HEK293 (cell line): ENCODE results near the gene CTCF.

ENCODE experiments used
- CTCF ChIA-PET: fragments of 350-600 bp; formaldehyde crosslinking; extraction: SDS; loops from one replicate; lab custom pipeline; 2021; ENCODE audit warnings: antibody characterized with exemption; lab: Yijun Ruan, JAX
- POLR2A ChIA-PET: fragments of 300-600 bp; formaldehyde crosslinking; extraction: SDS; loops from one replicate; lab custom pipeline; 2020; ENCODE audit warnings: antibody characterized with exemption, inconsistent platforms; lab: Yijun Ruan, JAX
- H3K27ac ChIP-seq: fragments of 200-500 bp; sonication (Bioruptor generic); 2 replicates; pipeline ENCODE4 v1.5.1; 2014; ENCODE audit warnings: low read depth, low read length, control low read depth, inconsistent platforms; ENCODE audit errors: extremely low read depth
- H3K36me3 ChIP-seq, 2 experiments: fragments of 200-500 bp in 1 of 2; sonication (Bioruptor generic) in 1 of 2; 1 replicate in 1 of 2; 2 replicates in 1 of 2; pipeline ENCODE4 v1.5.1; 2014 to 2017; ENCODE audit warnings: inconsistent platforms in 2 of 2, low read length in 2 of 2; ENCODE audit not compliant: control insufficient read depth in 2 of 2, insufficient read depth in 1 of 2
- H3K4me1 ChIP-seq: fragments of 200-500 bp; sonication (Bioruptor generic); 2 replicates; pipeline ENCODE4 v1.5.1; 2014; ENCODE audit warnings: mild to moderate bottlenecking, low read length, inconsistent platforms; ENCODE audit not compliant: control insufficient read depth, insufficient read depth
- H3K4me3 ChIP-seq: 2 replicates; pipeline ENCODE4 v1.5.1; 2011; ENCODE audit warnings: low read depth, mild to moderate bottlenecking, control low read depth, low read length, moderate library complexity
- H3K9me3 ChIP-seq: fragments of 200-500 bp; sonication (Bioruptor generic); 2 replicates; pipeline ENCODE4 v1.5.1; 2014; ENCODE audit warnings: low read depth, low read length, inconsistent platforms; ENCODE audit not compliant: control insufficient read depth, insufficient read depth
- BCL11A ChIP-seq: fragments of 450-650 bp; formaldehyde crosslinking; IDR thresholded peaks from 2 replicates; pipeline ENCODE4 v1.5.1; 2016; ENCODE audit warnings: low read depth, missing biosample characterization, missing genetic modification characterization
- GLIS2 ChIP-seq: fragments of 450-650 bp; formaldehyde crosslinking; IDR thresholded peaks from 2 replicates; pipeline ENCODE4 v1.5.1; 2016; ENCODE audit warnings: missing biosample characterization, missing genetic modification characterization
- PRDM10 ChIP-seq: fragments of 450-650 bp; formaldehyde crosslinking; IDR thresholded peaks from 2 replicates; pipeline ENCODE4 v1.5.1; 2016; ENCODE audit warnings: missing biosample characterization, missing genetic modification characterization
- PRDM2 ChIP-seq: fragments of 450-650 bp; formaldehyde crosslinking; IDR thresholded peaks from 2 replicates; pipeline ENCODE4 v1.5.1; 2016; ENCODE audit warnings: missing biosample characterization, missing genetic modification characterization, borderline replicate concordance
- ZBTB10 ChIP-seq: fragments of 450-650 bp; formaldehyde crosslinking; IDR thresholded peaks from 2 replicates; pipeline ENCODE4 v1.5.1; 2016; ENCODE audit warnings: missing biosample characterization, missing genetic modification characterization
- ZFHX2 ChIP-seq: fragments of 450-650 bp; formaldehyde crosslinking; conservative IDR thresholded peaks from 2 replicates; pipeline ENCODE4 v1.5.1; 2016; ENCODE audit warnings: missing biosample characterization, missing genetic modification characterization
- ZNF148 ChIP-seq: fragments of 450-650 bp; formaldehyde crosslinking; IDR thresholded peaks from 2 replicates; pipeline ENCODE4 v1.5.0; 2017; ENCODE audit warnings: missing biosample characterization, missing genetic modification characterization, borderline replicate concordance
- ZNF2 ChIP-seq: fragments of 450-650 bp; formaldehyde crosslinking; IDR thresholded peaks from 2 replicates; pipeline ENCODE4 v1.5.1; 2016; ENCODE audit warnings: missing biosample characterization, missing genetic modification characterization
- ZNF248 ChIP-seq: fragments of 450-650 bp; formaldehyde crosslinking; IDR thresholded peaks from 2 replicates; pipeline ENCODE4 v1.5.1; 2017; ENCODE audit warnings: missing biosample characterization, missing genetic modification characterization
- ZNF394 ChIP-seq: fragments of 450-650 bp; formaldehyde crosslinking; IDR thresholded peaks from 2 replicates; pipeline ENCODE4 v1.5.1; 2016; ENCODE audit warnings: missing biosample characterization, missing genetic modification characterization, mild to moderate bottlenecking, moderate library complexity, borderline replicate concordance
- ZNF433 ChIP-seq: fragments of 450-650 bp; formaldehyde crosslinking; IDR thresholded peaks from 2 replicates; pipeline ENCODE4 v1.5.1; 2016; ENCODE audit warnings: missing biosample characterization, missing genetic modification characterization, low read depth
- ZNF544 ChIP-seq: fragments of 450-650 bp; formaldehyde crosslinking; IDR thresholded peaks from 2 replicates; pipeline ENCODE4 v1.5.0; 2017; ENCODE audit warnings: missing biosample characterization, missing genetic modification characterization
- ZNF596 ChIP-seq: fragments of 450-650 bp; IDR thresholded peaks from 2 replicates; pipeline ENCODE4 v1.5.0; 2018; ENCODE audit warnings: missing biosample characterization, mild to moderate bottlenecking, missing genetic modification characterization, moderate library complexity
- ZNF76 ChIP-seq: fragments of 450-650 bp; formaldehyde crosslinking; IDR thresholded peaks from 2 replicates; pipeline ENCODE4; 2016; ENCODE audit warnings: low read depth, missing biosample characterization, missing genetic modification characterization, borderline replicate concordance
- ZNF777 ChIP-seq: fragments of 450-650 bp; formaldehyde crosslinking; IDR thresholded peaks from 2 replicates; pipeline ENCODE4 v1.5.1; 2017; ENCODE audit warnings: missing biosample characterization, missing genetic modification characterization, borderline replicate concordance
- ZNF837 ChIP-seq: fragments of 450-650 bp; formaldehyde crosslinking; IDR thresholded peaks from 2 replicates; pipeline ENCODE4 v1.5.1; 2016; ENCODE audit warnings: missing biosample characterization, missing genetic modification characterization

CTCF gene

GRCh38 chr16:67545665-67546024, 16.7 kb upstream of the CTCF start (continued):
- TF ChIP-seq PRDM2 (tag by site-specific recombination), result no peak
- no peak for TF ChIP-seq ZNF433 (tag by site-specific recombination)
- TF ChIP-seq BCL11A (tag by site-specific recombination), result no peak
- no peak for TF ChIP-seq ZBTB10
- TF ChIP-seq ZFHX2, result no peak
- TF ChIP-seq ZNF777, result no peak
- TF ChIP-seq ZNF394 (tag by site-specific recombination), result no peak

- CTCF ChIA-PET, result interaction anchor here (0.5 to 5.5 kb wide), 5 partner anchors 25 to 97 kb away, joined by 3 to 119 read pairs (median 3); partner anchors contain the start of gene CARMIL2
- POLR2A ChIA-PET, result interaction anchor here (0.8 to 1.9 kb wide), 4 partner anchors 14 to 25 kb away, joined by 3 to 14 read pairs (median 4); partner anchors contain the start of gene CTCF
- H3K4me1 ChIP-seq, result no peaks in the 10 kb centered on the region
- H3K9me3 ChIP-seq, result no peaks in the 10 kb centered on the region
- H3K27ac ChIP-seq, result no peak overlapping the region
- H3K36me3 ChIP-seq, result peaks cover 0 to 64% of the 10 kb centered on the region in 2 experiments; a peak in 2 of 3 replicates
- no peak for TF ChIP-seq PRDM10 (tag by site-specific recombination)
- no peak for TF ChIP-seq ZNF544
- TF ChIP-seq ZNF148 (tag by site-specific recombination), result no peak
- TF ChIP-seq ZNF2 (tag by site-specific recombination), result no peak
- no peak for TF ChIP-seq ZNF837 (tag by site-specific recombination)
- TF ChIP-seq GLIS2 (tag by site-specific recombination), result no peak
- no peak for TF ChIP-seq ZNF76 (tag by site-specific recombination)
- no peak for TF ChIP-seq ZNF248 (tag by site-specific recombination)
- TF ChIP-seq ZNF596 (tag by site-specific recombination), result no peak
- no peak overlapping the region for H3K4me3 ChIP-seq
Observed at GRCh38 chr16:67546091-67546501, 16.2 kb upstream of the CTCF start.
